SW480 (cell line): ENCODE results near the gene IGFBP6.
"Not testable (repeated sequence)": the region's sequence is repeated elsewhere in the genome, so short reads cannot be mapped to it uniquely, and the experiment has no call there.

ENCODE experiments used
- DNase-seq: peaks from one replicate; pipeline ENCODE4 v3.0.0-alpha.2; 2016; ENCODE audit warnings: low spot score

Gene IGFBP6

GRCh38 chr12:53070877-53071492, 26.5 kb upstream of the IGFBP6 start:
- DNase-seq: no peak

DNA sequence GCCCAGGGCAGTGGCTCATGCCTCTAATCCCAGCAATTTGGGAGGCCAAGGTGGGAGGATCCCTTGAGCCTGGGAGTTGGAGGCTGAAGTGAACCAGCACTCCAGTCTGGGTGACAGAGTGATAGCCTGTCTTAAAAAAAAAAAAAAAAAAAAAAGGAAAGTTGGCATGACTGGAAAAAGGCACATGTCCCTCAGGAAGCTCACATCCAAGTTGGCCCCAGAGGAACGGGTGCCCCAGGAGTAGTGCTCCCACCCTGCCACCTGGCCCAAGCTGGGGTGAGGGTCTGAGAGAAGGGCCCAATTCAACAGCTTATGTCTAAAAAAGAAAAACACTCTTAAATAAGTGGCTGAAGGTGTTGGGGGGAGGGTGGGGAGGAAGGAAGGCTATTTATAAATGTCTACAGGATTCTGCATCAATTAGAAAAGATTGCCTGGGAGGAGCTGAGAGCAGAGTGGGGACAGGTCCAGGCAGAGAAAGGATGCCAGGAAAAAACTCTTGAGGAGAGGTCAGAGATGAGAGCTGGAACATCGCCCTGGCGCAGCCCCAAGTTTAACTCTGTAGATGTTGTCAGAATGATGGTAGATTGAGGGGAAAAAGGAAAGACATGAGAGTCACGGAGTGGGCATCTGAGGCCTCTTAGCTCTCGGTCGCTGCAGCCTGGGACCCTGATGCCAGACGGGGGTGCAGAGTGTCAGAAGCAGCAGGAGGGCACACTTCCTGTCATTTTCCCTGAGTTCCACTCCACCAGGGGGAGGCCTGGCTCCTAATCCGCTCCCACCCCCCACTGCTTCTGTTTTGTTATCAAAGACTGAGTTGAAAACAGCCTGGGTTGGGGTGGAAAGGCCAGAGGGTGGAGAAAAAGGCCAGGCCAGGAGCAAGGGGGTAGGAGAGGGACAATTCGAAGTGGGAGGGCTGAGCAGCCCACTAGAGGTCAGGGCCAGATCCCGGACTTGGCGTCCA, 25.6 kb upstream of the IGFBP6 start:
- DNase-seq: no peak

- no peak for DNase-seq
Measured at GRCh38 chr12:53073881-53074280, 23.6 kb upstream of the IGFBP6 start.

- no peak for DNase-seq
Measured at GRCh38 chr12:53074283-53074998, 23.0 kb upstream of the IGFBP6 start.

- DNase-seq: no peak
Measured at GRCh38 chr12:53074999-53075370, 22.5 kb upstream of the IGFBP6 start.

DNA sequence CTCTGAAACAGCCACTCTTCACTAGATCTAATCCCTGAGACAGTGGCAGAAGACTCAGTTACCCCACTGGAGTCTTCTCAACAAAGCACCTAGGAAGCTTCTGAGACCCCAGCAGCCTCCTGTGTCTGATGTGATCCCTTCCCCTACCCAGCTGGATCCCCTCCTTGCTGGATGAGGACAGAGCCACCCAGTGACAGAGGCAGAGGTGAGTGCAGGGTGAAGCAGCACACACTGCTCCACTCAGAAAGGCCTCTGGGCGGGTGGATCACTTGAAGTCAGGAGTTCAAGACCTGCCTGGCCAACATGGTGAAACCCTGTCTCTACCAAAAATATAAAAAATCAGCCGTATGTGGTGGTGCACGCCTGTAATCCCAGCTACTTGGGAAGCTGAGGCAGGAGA, 21.0 kb upstream of the IGFBP6 start:
- no peak for DNase-seq

DNA sequence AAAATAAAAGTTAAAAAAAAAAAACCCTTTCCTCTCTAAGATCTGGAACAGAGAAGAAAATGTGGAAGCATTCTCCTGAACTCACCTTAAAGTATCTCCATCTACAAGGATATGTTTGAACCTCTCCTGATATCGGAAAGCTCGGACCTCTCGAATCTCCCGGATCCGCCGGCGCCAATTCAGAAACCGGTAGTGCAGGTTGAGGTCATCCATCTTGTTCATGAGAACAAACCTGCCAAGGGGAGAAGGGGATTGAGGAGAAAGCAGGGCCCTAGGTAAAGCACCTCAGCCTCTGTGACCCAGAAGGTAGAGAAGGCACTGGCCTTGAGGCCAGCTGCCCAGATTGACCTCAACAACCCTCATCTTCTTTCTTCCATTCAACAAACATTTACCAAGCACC, 20.4 kb upstream of the IGFBP6 start:
- DNase-seq: no peak

- peak; percentile 69 for DNase-seq
Measured at GRCh38 chr12:53078425-53079225, 18.8 kb upstream of the IGFBP6 start.

GRCh38 chr12:53079226-53080117, 18.0 kb upstream of the IGFBP6 start, which contains the start of gene SPRYD3:
Gene SPRYD3, minus strand, starts transcription at chr12:53079390. Its CDS starts 57 bp downstream, at chr12:53079333.
- peak; percentile 97 for DNase-seq

- DNase-seq: no peak
Measured at GRCh38 chr12:53082637-53083175, 14.8 kb upstream of the IGFBP6 start.

GRCh38 chr12:53086361-53086760, 11.1 kb upstream of the IGFBP6 start:
- DNase-seq: no peak

GRCh38 chr12:53090105-53090504, 7.4 kb upstream of the IGFBP6 start:
- no peak for DNase-seq

- DNase-seq: no peak
Measured at GRCh38 chr12:53090554-53090953, 6.9 kb upstream of the IGFBP6 start.

DNA sequence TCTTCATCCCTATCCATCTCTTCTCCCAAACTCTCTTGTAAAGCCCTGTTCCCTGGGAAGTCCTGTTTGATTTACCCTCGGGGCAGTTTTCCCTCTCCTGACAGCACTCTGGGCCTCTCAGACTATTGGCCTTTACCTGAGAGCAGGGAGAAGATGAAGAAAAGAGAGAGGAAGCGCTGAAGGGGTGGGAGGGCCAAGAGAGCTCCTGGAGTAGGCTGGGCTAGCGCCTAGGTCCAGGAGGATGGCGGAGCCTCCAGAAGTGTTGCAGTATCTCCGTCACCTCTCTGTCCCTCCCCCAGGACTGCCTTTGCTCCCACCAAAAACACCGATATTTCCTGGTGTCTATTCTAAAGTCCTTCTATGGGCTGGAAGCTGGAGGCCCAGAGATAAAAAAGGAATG, 5.7 kb upstream of the IGFBP6 start:
- no peak for DNase-seq

GRCh38 chr12:53093777-53094393, 3.6 kb upstream of the IGFBP6 start:
- DNase-seq: no peak

DNA sequence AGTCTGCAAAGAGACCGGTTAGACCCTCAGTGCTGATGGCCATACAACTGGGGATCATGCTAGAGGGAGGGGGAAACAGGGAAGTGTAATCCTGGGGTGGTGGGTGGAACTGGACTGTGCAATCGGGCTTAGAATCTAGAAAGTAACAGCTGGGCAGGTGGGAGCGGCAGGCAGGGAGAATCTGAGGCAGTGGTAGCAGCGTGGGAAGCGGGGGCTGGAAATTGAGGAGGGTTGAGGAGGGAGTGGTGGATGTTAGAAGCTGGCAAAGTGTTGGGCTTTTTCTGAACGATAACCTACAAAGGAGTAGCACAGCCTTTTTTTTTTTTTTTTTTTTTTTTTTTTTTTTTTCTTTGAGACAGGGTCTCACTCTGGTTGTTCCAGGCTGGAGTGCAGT, 3.1 kb upstream of the IGFBP6 start:
- no peak for DNase-seq

GRCh38 chr12:53094796-53095595, 2.5 kb upstream of the IGFBP6 start:
- DNase-seq: not testable (repeated sequence)

DNA sequence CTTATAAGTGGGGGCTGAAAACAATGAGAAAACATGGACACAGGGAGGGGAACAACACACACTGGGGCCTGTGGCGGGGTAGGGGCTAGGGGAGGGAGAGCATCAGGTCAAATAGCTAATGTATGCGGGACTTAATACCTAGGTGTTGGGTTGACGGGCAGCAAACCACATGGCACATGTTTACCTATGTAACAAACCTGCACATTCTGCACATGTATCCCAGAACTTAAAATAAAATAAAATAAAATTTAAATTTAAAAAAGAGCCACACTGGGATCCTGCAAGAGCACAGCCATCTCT, 1.9 kb upstream of the IGFBP6 start:
- DNase-seq: not testable (repeated sequence)

- peak; percentile 9 for DNase-seq
Measured at GRCh38 chr12:53096089-53096741, 1.3 kb upstream of the IGFBP6 start.
